Ishikawa (cell line): Measurements from ENCODE around the gene HS3ST5.

Experiments
- CEBPB ChIP-seq: IDR thresholded peaks from 2 replicates; pipeline ENCODE4 v1.6.1; 2012
- CREB1 ChIP-seq: IDR thresholded peaks from 2 replicates; pipeline ENCODE4 v1.6.1; 2012; ENCODE audit warnings: low read depth
- EGR1 ChIP-seq: IDR thresholded peaks from 2 replicates; pipeline ENCODE4 v1.6.1; 2012
- EP300 ChIP-seq: IDR thresholded peaks from 2 replicates; pipeline ENCODE4 v1.6.1; 2012; ENCODE audit warnings: borderline replicate concordance
- FOXM1 ChIP-seq: IDR thresholded peaks from 2 replicates; pipeline ENCODE4 v1.6.1; 2012; ENCODE audit warnings: low read depth, borderline replicate concordance
- MAX ChIP-seq: IDR thresholded peaks from 2 replicates; pipeline ENCODE4 v1.6.1; 2012
- NFIC ChIP-seq: IDR thresholded peaks from 2 replicates; pipeline ENCODE4 v1.6.1; 2012
- RAD21 ChIP-seq: IDR thresholded peaks from 2 replicates; pipeline ENCODE4 v1.6.1; 2012; ENCODE audit warnings: low read depth
- REST ChIP-seq: IDR thresholded peaks from 2 replicates; pipeline ENCODE4 v1.6.1; 2012; ENCODE audit warnings: low read depth, mild to moderate bottlenecking
- TAF1 ChIP-seq: IDR thresholded peaks from 2 replicates; pipeline ENCODE4 v1.6.1; 2012; ENCODE audit warnings: low read depth, mild to moderate bottlenecking
- TCF12 ChIP-seq: IDR thresholded peaks from 2 replicates; pipeline ENCODE4 v1.6.1; 2012; ENCODE audit warnings: low read depth
- TEAD4 ChIP-seq: IDR thresholded peaks from 2 replicates; pipeline ENCODE4 v1.6.1; 2012
- USF1 ChIP-seq: IDR thresholded peaks from 2 replicates; pipeline ENCODE4 v1.6.1; 2012
- YY1 ChIP-seq: IDR thresholded peaks from 2 replicates; pipeline ENCODE4 v1.6.1; 2012; ENCODE audit warnings: low read depth
- ZBTB7A ChIP-seq: IDR thresholded peaks from 2 replicates; pipeline ENCODE4 v1.6.1; 2012; ENCODE audit warnings: low read depth

HS3ST5 gene

GRCh38 chr6:114271405-114271804, 71.4 kb downstream of the HS3ST5 start:
- TF ChIP-seq USF1 (no peak), CREB1 (no peak), EGR1 (no peak), CEBPB (no peak), FOXM1 (no peak), REST (no peak), RAD21 (no peak), ZBTB7A (no peak), EP300 (no peak), TAF1 (no peak)

GRCh38 chr6:114267897-114268296, 74.9 kb downstream of the HS3ST5 start:
- TF ChIP-seq TAF1 (no peak), RAD21 (no peak), FOXM1 (no peak), REST (no peak), TEAD4 (no peak)

- TF ChIP-seq YY1 (no peak), NFIC (no peak), EGR1 (no peak), TCF12 (no peak), REST (no peak), RAD21 (no peak), USF1 (no peak), EP300 (no peak), ZBTB7A (no peak), CREB1 (no peak), MAX (no peak), TAF1 (no peak), FOXM1 (no peak), TEAD4 (no peak), CEBPB (no peak)
Observed at GRCh38 chr6:114260810-114261209, 82.0 kb downstream of the HS3ST5 start.

GRCh38 chr6:114258376-114258775, 84.4 kb downstream of the HS3ST5 start:
- TF ChIP-seq CREB1 (no peak), TEAD4 (no peak), YY1 (no peak), EGR1 (no peak), RAD21 (no peak), NFIC (no peak), USF1 (no peak), MAX (no peak), TCF12 (no peak), ZBTB7A (no peak), REST (no peak), TAF1 (no peak), CEBPB (no peak), FOXM1 (no peak), EP300 (no peak)
